Measurements from ENCODE around the gene PTAR1. TPM values are rescaled to one million over a fixed set of nuclear protein-coding genes. Genes with fewer than 3 reads are reported as not detected.
A peak's percentile ranks its signal among the peaks of the same experiment; 100 is the strongest.
"Not testable (repeated sequence)": the region's sequence is repeated elsewhere in the genome, so short reads cannot be mapped to it uniquely, and the experiment has no call there.

PTAR1 gene
- total RNA-seq, 1 donor from 2014 or later = 46.4 TPM

- DNase-seq (no peak), ATAC-seq (no peak)
- Histone ChIP-seq H3K36me3 (no peaks in the 10 kb centered on the region), H3K27me3 (ENCODE audit: low read depth) (no peaks in the 10 kb centered on the region), H3K4me3 (no peak overlapping the region), H3K9me3 (no peaks in the 10 kb centered on the region), H3K27ac (no peak overlapping the region), H3K4me1 (no peaks in the 10 kb centered on the region)
- intact Hi-C loops (cut with DNase I) = no loop called here
- TF ChIP-seq CTCF (IDR thresholded peaks at IDR 0.05) = no peak
Measured at GRCh38 chr9:69771775-69772418, 12.1 kb upstream of the PTAR1 start.

- Histone ChIP-seq H3K4me3 (no peak overlapping the region), H3K9me3 (no peaks in the 10 kb centered on the region), H3K27me3 (ENCODE audit: low read depth) (no peaks in the 10 kb centered on the region), H3K4me1 (no peaks in the 10 kb centered on the region), H3K36me3 (no peaks in the 10 kb centered on the region), H3K27ac (no peak overlapping the region)
- no peak for TF ChIP-seq CTCF (IDR thresholded peaks at IDR 0.05)
- ATAC-seq = no peak
- intact Hi-C loops (cut with DNase I) = no loop called here
- DNase-seq = no peak
Measured at GRCh38 chr9:69768716-69769115, 8.9 kb upstream of the PTAR1 start.

GRCh38 chr9:69768101-69768500 is 8.3 kb upstream of the PTAR1 start:
- intact Hi-C loops (cut with DNase I) = no loop called here
- ATAC-seq = no peak
- Histone ChIP-seq H3K27me3 (ENCODE audit: low read depth) (no peaks in the 10 kb centered on the region), H3K36me3 (no peaks in the 10 kb centered on the region), H3K4me1 (no peaks in the 10 kb centered on the region), H3K9me3 (no peaks in the 10 kb centered on the region), H3K4me3 (no peak overlapping the region), H3K27ac (no peak overlapping the region)
- DNase-seq = no peak
- no peak for TF ChIP-seq CTCF (IDR thresholded peaks at IDR 0.05)

GRCh38 chr9:69763862-69764261 is 4.1 kb upstream of the PTAR1 start:
- H3K4me1 ChIP-seq; H3K27me3 ChIP-seq (ENCODE audit: low read depth); H3K4me3 ChIP-seq; intact Hi-C loops (cut with DNase I); H3K9me3 ChIP-seq; ATAC-seq; DNase-seq; H3K27ac ChIP-seq; H3K36me3 ChIP-seq: not testable (repeated sequence)

GRCh38 chr9:69762527-69762926 is 2.7 kb upstream of the PTAR1 start:
- H3K4me3 ChIP-seq = no peak overlapping the region
- intact Hi-C loops (cut with DNase I) = no loop called here
- peaks cover 13% of the 10 kb centered on the region for H3K4me1 ChIP-seq
- TF ChIP-seq CTCF (IDR thresholded peaks at IDR 0.05) = no peak
- no peaks in the 10 kb centered on the region for H3K9me3 ChIP-seq
- ATAC-seq (no peak), DNase-seq (no peak)
- H3K27ac ChIP-seq = no peak overlapping the region
- no peaks in the 10 kb centered on the region for H3K36me3 ChIP-seq
- H3K27me3 ChIP-seq (ENCODE audit: low read depth) = no peaks in the 10 kb centered on the region

GRCh38 chr9:69760278-69760610 is 433 bp upstream of the PTAR1 start:
- Histone ChIP-seq H3K27me3 (ENCODE audit: low read depth) (no peaks in the 10 kb centered on the region), H3K9me3 (no peaks in the 10 kb centered on the region), H3K36me3 (no peaks in the 10 kb centered on the region), H3K27ac (peak overlapping the region; percentile 96), H3K4me3 (peak overlapping the region; percentile 85), H3K4me1 (peaks cover 27% of the 10 kb centered on the region)
- no peak for TF ChIP-seq CTCF (IDR thresholded peaks at IDR 0.05)
- ATAC-seq (peak; percentile 1 to 7), DNase-seq (no peak)
- intact Hi-C loops (cut with DNase I) = no loop called here
